Mesenchymal stem cell (in vitro differentiated cells and primary cell): ENCODE results near the gene PKNOX2.

Experiments used
- DNase-seq: peaks from one replicate; pipeline ENCODE4 v3.0.0-alpha.2; 2013
- H2AFZ ChIP-seq: one replicate; pipeline ENCODE4 v1.6.1; 2013; ENCODE audit warnings: low read depth, mild to moderate bottlenecking, control low read depth, inconsistent platforms, low read length, moderate library complexity
- H2AK5ac ChIP-seq: 2 replicates; pipeline ENCODE4 v1.6.1; 2013; ENCODE audit warnings: low read length, moderate library complexity, mild to moderate bottlenecking, inconsistent platforms; ENCODE audit not compliant: severe bottlenecking
- H2BK120ac ChIP-seq: one replicate; pipeline ENCODE4 v1.6.1; 2013; ENCODE audit warnings: low read depth, mild to moderate bottlenecking, inconsistent platforms, low read length, moderate library complexity
- H2BK12ac ChIP-seq, 2 experiments: one replicate each; pipeline ENCODE4 v1.6.1; 2013; ENCODE audit warnings: inconsistent platforms in 2 of 2, low read length in 2 of 2, mild to moderate bottlenecking in 2 of 2, moderate library complexity in 2 of 2, control low read depth in 1 of 2
- H2BK15ac ChIP-seq: one replicate; pipeline ENCODE4 v1.6.1; 2013; ENCODE audit warnings: mild to moderate bottlenecking, low read depth, inconsistent platforms; ENCODE audit not compliant: poor library complexity, severe bottlenecking
- H2BK5ac ChIP-seq: 2 replicates; pipeline ENCODE4 v1.6.1; 2013; ENCODE audit warnings: low read depth, mild to moderate bottlenecking, low read length, control low read depth, inconsistent platforms; ENCODE audit not compliant: poor library complexity, severe bottlenecking
- H3K14ac ChIP-seq, 2 experiments: one replicate each; pipeline ENCODE4 v1.6.1; 2013; ENCODE audit warnings: inconsistent platforms in 2 of 2, low read length in 2 of 2, control low read depth in 1 of 2, mild to moderate bottlenecking in 1 of 2, moderate library complexity in 1 of 2
- H3K18ac ChIP-seq, 2 experiments: one replicate each; pipeline ENCODE4 v1.6.1; 2013; ENCODE audit warnings: inconsistent platforms in 2 of 2, low read length in 2 of 2, control low read depth in 1 of 2, low read depth in 1 of 2, mild to moderate bottlenecking in 1 of 2
- H3K23ac ChIP-seq, 2 experiments: one replicate each; pipeline ENCODE4 v1.6.1; 2013; ENCODE audit warnings: inconsistent platforms in 2 of 2, low read length in 2 of 2, mild to moderate bottlenecking in 2 of 2, moderate library complexity in 2 of 2, control low read depth in 1 of 2
- H3K27ac ChIP-seq: 2 replicates; pipeline ENCODE4 v1.5.1; 2013; ENCODE audit warnings: mild to moderate bottlenecking, moderate library complexity, low read length, control low read depth, inconsistent platforms; ENCODE audit not compliant: poor library complexity, severe bottlenecking
- H3K27me3 ChIP-seq, 2 experiments: 2 replicates each; pipeline versions ENCODE4 v1.6.1 to v1.7.0; 2013; ENCODE audit warnings: low read length in 2 of 2, mild to moderate bottlenecking in 2 of 2, moderate library complexity in 2 of 2, control low read depth in 1 of 2, inconsistent platforms in 1 of 2; ENCODE audit not compliant: control insufficient read depth in 1 of 2, insufficient read depth in 1 of 2
- H3K36me3 ChIP-seq, 2 experiments: 2 replicates each; pipeline versions ENCODE4 v1.6.1 to v1.7.0; 2013; ENCODE audit warnings: low read length in 2 of 2, control low read depth in 1 of 2, inconsistent platforms in 1 of 2, low read depth in 1 of 2, mild to moderate bottlenecking in 1 of 2; ENCODE audit not compliant: insufficient read depth in 2 of 2, control insufficient read depth in 1 of 2
- H3K4ac ChIP-seq, 2 experiments: one replicate each; pipeline ENCODE4 v1.6.1; 2013; ENCODE audit warnings: inconsistent platforms in 2 of 2, low read length in 2 of 2, mild to moderate bottlenecking in 2 of 2, moderate library complexity in 2 of 2, control low read depth in 1 of 2, low read depth in 1 of 2
- H3K4me1 ChIP-seq: 2 replicates; pipeline ENCODE4 v1.6.1; 2013; ENCODE audit warnings: low read depth, low read length, control low read depth; ENCODE audit not compliant: control insufficient read depth, insufficient read depth
- H3K4me2 ChIP-seq: 2 replicates; pipeline ENCODE4 v1.6.1; 2013; ENCODE audit warnings: low read length, mild to moderate bottlenecking, inconsistent platforms; ENCODE audit not compliant: poor library complexity, severe bottlenecking
- H3K4me3 ChIP-seq, 2 experiments: 2 replicates each; pipeline versions ENCODE4 v1.5.1 to v1.7.0; 2013; ENCODE audit warnings: low read length in 2 of 2, mild to moderate bottlenecking in 2 of 2, control low read depth in 1 of 2, low read depth in 1 of 2; ENCODE audit not compliant: insufficient read depth in 1 of 2
- H3K79me1 ChIP-seq: replicated peaks from 2 replicates; pipeline ENCODE4 v1.6.1; 2013; ENCODE audit warnings: mild to moderate bottlenecking, control low read depth, low read length, inconsistent platforms; ENCODE audit not compliant: poor library complexity, severe bottlenecking
- H3K9ac ChIP-seq: 2 replicates; pipeline ENCODE4 v1.7.0; 2013; ENCODE audit warnings: mild to moderate bottlenecking, low read length, moderate library complexity
- H3K9me3 ChIP-seq: 2 replicates; pipeline ENCODE4 v1.7.0; 2013; ENCODE audit warnings: mild to moderate bottlenecking, low read length; ENCODE audit not compliant: control insufficient read depth
- H4K8ac ChIP-seq: one replicate; pipeline ENCODE4 v1.6.1; 2013; ENCODE audit warnings: inconsistent platforms, mild to moderate bottlenecking, low read length, moderate library complexity
- H4K91ac ChIP-seq: one replicate; pipeline ENCODE4 v1.6.1; 2013; ENCODE audit warnings: mild to moderate bottlenecking, low read length, inconsistent platforms
- WGBS: methylation state at CpG from one replicate; pipeline ENCODE4 v1.1.7; 2013; ENCODE audit warnings: mixed read lengths; 5-methylcytosine and 5-hydroxymethylcytosine counted together

PKNOX2 gene

GRCh38 chr11:125346179-125346530 is 181.6 kb downstream of the PKNOX2 start:
- H3K27me3 ChIP-seq: peaks cover 0 to 44% of the 10 kb centered on the region in 2 experiments
- no peak overlapping the region for H2BK15ac ChIP-seq
- H2AFZ ChIP-seq: no peak overlapping the region
- H3K79me1 ChIP-seq: peaks cover 35% of the 10 kb centered on the region
- H2AK5ac ChIP-seq: peak overlapping the region; percentile 29
- H3K4me2 ChIP-seq: no peak overlapping the region
- H2BK12ac ChIP-seq: no peak overlapping the region
- no peak for DNase-seq
- no peak overlapping the region for H3K4ac ChIP-seq
- H2BK5ac ChIP-seq: no peak overlapping the region
- 38% methylated on average over 6 of the region's 6 CpGs for WGBS
- no peak overlapping the region for H2BK120ac ChIP-seq
- no peak overlapping the region for H3K14ac ChIP-seq
- no peak overlapping the region for H3K18ac ChIP-seq
- H3K23ac ChIP-seq: no peak overlapping the region
- H3K4me1 ChIP-seq: peaks cover 65% of the 10 kb centered on the region
- H3K27ac ChIP-seq: peak overlapping the region; percentile 89
- H3K36me3 ChIP-seq: peaks cover 0 to 22% of the 10 kb centered on the region in 2 experiments
- no peaks in the 10 kb centered on the region for H3K9me3 ChIP-seq
- no peak overlapping the region for H3K9ac ChIP-seq
- no peak overlapping the region for H4K91ac ChIP-seq
- H4K8ac ChIP-seq: no peak overlapping the region
- H3K4me3 ChIP-seq: no peak overlapping the region

GRCh38 chr11:125346565-125347260 is 182.2 kb downstream of the PKNOX2 start:
- no peak overlapping the region for H2BK15ac ChIP-seq
- no peak overlapping the region for H3K4me3 ChIP-seq
- no peak overlapping the region for H3K9ac ChIP-seq
- H3K9me3 ChIP-seq: no peaks in the 10 kb centered on the region
- peak overlapping the region; percentile 29 for H2AK5ac ChIP-seq
- H2BK120ac ChIP-seq: no peak overlapping the region
- H3K79me1 ChIP-seq: peaks cover 31% of the 10 kb centered on the region
- peak overlapping the region; percentile 71 for H4K91ac ChIP-seq
- peak overlapping the region; percentile 33 for H2BK5ac ChIP-seq
- no peak overlapping the region for H3K23ac ChIP-seq
- H2BK12ac ChIP-seq: no peak overlapping the region
- peaks cover 0 to 23% of the 10 kb centered on the region in 2 experiments for H3K36me3 ChIP-seq
- peaks cover 0 to 41% of the 10 kb centered on the region in 2 experiments for H3K27me3 ChIP-seq
- no peak overlapping the region for H3K14ac ChIP-seq
- H3K4ac ChIP-seq: no peak overlapping the region
- H3K4me1 ChIP-seq: peaks cover 63% of the 10 kb centered on the region
- WGBS: 83% methylated on average over 8 of the region's 9 CpGs
- H3K4me2 ChIP-seq: no peak overlapping the region
- H3K18ac ChIP-seq: no peak overlapping the region
- peak overlapping the region; percentile 89 for H3K27ac ChIP-seq
- no peak for DNase-seq
- H4K8ac ChIP-seq: no peak overlapping the region
- H2AFZ ChIP-seq: no peak overlapping the region

DNA sequence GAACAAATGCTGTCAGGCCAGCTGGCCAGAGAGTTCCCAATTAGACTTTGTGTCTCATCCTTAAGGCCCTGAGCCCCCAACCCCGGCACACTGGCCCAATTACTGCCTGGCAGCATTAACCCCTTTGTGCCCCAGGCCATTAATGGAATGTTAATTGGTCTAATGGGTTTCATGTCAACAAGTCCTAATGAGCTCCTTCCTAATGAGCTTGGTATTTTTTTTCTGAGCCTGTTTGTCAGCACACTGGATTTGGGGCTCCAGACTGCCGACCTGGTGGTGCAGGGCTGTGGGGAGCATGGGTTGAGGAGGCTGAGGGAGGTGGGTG is 182.7 kb downstream of the PKNOX2 start:
- no peak overlapping the region for H4K8ac ChIP-seq
- H3K18ac ChIP-seq: no peak overlapping the region
- H2AFZ ChIP-seq: no peak overlapping the region
- no peak overlapping the region for H3K4me3 ChIP-seq
- H3K79me1 ChIP-seq: peaks cover 28% of the 10 kb centered on the region
- H2BK5ac ChIP-seq: peak overlapping the region; percentile 33
- H2BK15ac ChIP-seq: no peak overlapping the region
- H3K27ac ChIP-seq: peak overlapping the region; percentile 89
- no peak overlapping the region for H4K91ac ChIP-seq
- no peak overlapping the region for H3K14ac ChIP-seq
- peaks cover 60% of the 10 kb centered on the region for H3K4me1 ChIP-seq
- DNase-seq: no peak
- H3K4me2 ChIP-seq: no peak overlapping the region
- H3K27me3 ChIP-seq: peaks cover 0 to 44% of the 10 kb centered on the region in 2 experiments
- no peak overlapping the region for H3K23ac ChIP-seq
- peak overlapping the region; percentile 29 for H2AK5ac ChIP-seq
- H3K9ac ChIP-seq: no peak overlapping the region
- H2BK120ac ChIP-seq: no peak overlapping the region
- peaks cover 0 to 24% of the 10 kb centered on the region in 2 experiments for H3K36me3 ChIP-seq
- H3K9me3 ChIP-seq: no peaks in the 10 kb centered on the region
- H2BK12ac ChIP-seq: no peak overlapping the region
- WGBS: 51% methylated on average over 2 of the region's 2 CpGs
- no peak overlapping the region for H3K4ac ChIP-seq

DNA sequence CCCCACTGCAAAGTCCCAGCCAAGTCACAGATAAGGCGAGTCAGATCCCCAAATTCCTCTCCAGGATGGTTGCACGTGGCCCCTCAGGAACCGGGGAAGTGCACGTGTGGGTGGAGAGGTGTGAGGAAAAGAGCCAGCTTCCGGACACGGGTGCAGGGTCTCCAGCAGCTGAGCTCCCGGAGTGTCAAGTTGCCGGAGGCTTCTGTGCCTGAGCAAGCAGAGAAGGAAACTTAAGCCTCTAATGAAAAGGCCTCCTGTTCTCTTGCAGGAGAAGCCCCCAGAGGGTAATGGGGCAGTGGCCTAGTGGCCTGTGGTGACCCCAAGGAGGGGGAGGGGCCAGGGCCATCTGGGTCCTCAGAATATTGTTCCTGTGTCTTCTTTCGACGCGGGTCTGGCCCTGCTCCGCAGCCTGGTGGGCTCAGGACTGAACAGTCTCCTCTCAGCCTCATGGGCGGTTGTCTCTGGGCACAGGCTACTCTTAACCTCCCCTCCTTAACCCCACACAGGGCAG is 183.6 kb downstream of the PKNOX2 start:
- Histone ChIP-seq H3K4me3 (no peak overlapping the region), H3K9ac (no peak overlapping the region), H3K36me3 (peaks cover 0 to 32% of the 10 kb centered on the region in 2 experiments), H3K27ac (no peak overlapping the region), H3K4ac (no peak overlapping the region), H2BK5ac (peak overlapping the region; percentile 58), H3K4me1 (peaks cover 50% of the 10 kb centered on the region), H2BK120ac (no peak overlapping the region), H3K18ac (peak overlapping the region in 1 of 2 experiments; percentile 37), H2AK5ac (peak overlapping the region; percentile 94), H2BK15ac (no peak overlapping the region), H2AFZ (no peak overlapping the region), H2BK12ac (no peak overlapping the region), H3K4me2 (no peak overlapping the region), H4K91ac (no peak overlapping the region), H3K23ac (no peak overlapping the region), H4K8ac (no peak overlapping the region), H3K79me1 (peaks cover 22% of the 10 kb centered on the region), H3K14ac (no peak overlapping the region), H3K27me3 (peaks cover 0 to 52% of the 10 kb centered on the region in 2 experiments), H3K9me3 (no peaks in the 10 kb centered on the region)
- WGBS: 67% methylated on average over 13 of the region's 13 CpGs
- DNase-seq: no peak
